ENCODE results near the gene CAMTA1.

DNA sequence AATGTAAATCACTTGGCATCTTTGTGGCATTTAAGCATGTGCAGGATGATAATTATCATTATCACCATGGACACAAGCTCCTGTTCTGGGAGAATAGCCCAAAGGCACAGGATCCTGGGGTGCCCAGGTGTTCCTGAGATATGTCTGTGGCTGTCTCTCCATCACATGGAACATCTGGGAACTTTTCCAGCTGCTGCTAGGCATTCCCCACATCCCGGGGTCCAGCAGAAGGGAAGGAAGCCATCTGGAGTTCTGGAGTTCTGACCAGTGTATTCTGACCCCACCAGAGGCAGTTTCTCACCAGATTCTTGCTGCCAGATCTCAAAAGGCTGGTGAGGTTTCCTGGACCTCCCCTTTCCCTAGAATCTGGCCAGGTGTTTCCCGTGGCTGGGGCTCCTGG is 726.1 kb downstream of the CAMTA1 start:
- TF ChIP-seq, protein P1, sequence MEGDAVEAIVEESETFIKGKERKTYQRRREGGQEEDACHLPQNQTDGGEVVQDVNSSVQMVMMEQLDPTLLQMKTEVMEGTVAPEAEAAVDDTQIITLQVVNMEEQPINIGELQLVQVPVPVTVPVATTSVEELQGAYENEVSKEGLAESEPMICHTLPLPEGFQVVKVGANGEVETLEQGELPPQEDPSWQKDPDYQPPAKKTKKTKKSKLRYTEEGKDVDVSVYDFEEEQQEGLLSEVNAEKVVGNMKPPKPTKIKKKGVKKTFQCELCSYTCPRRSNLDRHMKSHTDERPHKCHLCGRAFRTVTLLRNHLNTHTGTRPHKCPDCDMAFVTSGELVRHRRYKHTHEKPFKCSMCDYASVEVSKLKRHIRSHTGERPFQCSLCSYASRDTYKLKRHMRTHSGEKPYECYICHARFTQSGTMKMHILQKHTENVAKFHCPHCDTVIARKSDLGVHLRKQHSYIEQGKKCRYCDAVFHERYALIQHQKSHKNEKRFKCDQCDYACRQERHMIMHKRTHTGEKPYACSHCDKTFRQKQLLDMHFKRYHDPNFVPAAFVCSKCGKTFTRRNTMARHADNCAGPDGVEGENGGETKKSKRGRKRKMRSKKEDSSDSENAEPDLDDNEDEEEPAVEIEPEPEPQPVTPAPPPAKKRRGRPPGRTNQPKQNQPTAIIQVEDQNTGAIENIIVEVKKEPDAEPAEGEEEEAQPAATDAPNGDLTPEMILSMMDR (tag by site-specific recombination; IDR thresholded peaks at IDR 0.05), result no peak
- TF ChIP-seq, protein P2, sequence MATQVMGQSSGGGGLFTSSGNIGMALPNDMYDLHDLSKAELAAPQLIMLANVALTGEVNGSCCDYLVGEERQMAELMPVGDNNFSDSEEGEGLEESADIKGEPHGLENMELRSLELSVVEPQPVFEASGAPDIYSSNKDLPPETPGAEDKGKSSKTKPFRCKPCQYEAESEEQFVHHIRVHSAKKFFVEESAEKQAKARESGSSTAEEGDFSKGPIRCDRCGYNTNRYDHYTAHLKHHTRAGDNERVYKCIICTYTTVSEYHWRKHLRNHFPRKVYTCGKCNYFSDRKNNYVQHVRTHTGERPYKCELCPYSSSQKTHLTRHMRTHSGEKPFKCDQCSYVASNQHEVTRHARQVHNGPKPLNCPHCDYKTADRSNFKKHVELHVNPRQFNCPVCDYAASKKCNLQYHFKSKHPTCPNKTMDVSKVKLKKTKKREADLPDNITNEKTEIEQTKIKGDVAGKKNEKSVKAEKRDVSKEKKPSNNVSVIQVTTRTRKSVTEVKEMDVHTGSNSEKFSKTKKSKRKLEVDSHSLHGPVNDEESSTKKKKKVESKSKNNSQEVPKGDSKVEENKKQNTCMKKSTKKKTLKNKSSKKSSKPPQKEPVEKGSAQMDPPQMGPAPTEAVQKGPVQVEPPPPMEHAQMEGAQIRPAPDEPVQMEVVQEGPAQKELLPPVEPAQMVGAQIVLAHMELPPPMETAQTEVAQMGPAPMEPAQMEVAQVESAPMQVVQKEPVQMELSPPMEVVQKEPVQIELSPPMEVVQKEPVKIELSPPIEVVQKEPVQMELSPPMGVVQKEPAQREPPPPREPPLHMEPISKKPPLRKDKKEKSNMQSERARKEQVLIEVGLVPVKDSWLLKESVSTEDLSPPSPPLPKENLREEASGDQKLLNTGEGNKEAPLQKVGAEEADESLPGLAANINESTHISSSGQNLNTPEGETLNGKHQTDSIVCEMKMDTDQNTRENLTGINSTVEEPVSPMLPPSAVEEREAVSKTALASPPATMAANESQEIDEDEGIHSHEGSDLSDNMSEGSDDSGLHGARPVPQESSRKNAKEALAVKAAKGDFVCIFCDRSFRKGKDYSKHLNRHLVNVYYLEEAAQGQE (tag by site-specific recombination; IDR thresholded peaks at IDR 0.05), result no peak
- TF ChIP-seq ZNF664 (tag by site-specific recombination; IDR thresholded peaks at IDR 0.05), result no peak
- no peak for TF ChIP-seq ZNF121 (tag by site-specific recombination; IDR thresholded peaks at IDR 0.05)
- no peak for TF ChIP-seq YY1 (tag by site-specific recombination; IDR thresholded peaks at IDR 0.05)
- TF ChIP-seq ZNF792 (tag by site-specific recombination; IDR thresholded peaks at IDR 0.05), result no peak
- TF ChIP-seq, protein P3, sequence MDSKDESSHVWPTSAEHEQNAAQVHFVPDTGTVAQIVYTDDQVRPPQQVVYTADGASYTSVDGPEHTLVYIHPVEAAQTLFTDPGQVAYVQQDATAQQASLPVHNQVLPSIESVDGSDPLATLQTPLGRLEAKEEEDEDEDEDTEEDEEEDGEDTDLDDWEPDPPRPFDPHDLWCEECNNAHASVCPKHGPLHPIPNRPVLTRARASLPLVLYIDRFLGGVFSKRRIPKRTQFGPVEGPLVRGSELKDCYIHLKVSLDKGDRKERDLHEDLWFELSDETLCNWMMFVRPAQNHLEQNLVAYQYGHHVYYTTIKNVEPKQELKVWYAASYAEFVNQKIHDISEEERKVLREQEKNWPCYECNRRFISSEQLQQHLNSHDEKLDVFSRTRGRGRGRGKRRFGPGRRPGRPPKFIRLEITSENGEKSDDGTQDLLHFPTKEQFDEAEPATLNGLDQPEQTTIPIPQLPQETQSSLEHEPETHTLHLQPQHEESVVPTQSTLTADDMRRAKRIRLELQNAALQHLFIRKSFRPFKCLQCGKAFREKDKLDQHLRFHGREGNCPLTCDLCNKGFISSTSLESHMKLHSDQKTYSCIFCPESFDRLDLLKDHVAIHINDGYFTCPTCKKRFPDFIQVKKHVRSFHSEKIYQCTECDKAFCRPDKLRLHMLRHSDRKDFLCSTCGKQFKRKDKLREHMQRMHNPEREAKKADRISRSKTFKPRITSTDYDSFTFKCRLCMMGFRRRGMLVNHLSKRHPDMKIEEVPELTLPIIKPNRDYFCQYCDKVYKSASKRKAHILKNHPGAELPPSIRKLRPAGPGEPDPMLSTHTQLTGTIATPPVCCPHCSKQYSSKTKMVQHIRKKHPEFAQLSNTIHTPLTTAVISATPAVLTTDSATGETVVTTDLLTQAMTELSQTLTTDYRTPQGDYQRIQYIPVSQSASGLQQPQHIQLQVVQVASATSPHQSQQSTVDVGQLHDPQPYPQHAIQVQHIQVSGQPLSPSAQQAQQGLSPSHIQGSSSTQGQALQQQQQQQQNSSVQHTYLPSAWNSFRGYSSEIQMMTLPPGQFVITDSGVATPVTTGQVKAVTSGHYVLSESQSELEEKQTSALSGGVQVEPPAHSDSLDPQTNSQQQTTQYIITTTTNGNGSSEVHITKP (tag by site-specific recombination; IDR thresholded peaks at IDR 0.05), result no peak
- TF ChIP-seq, protein P4, sequence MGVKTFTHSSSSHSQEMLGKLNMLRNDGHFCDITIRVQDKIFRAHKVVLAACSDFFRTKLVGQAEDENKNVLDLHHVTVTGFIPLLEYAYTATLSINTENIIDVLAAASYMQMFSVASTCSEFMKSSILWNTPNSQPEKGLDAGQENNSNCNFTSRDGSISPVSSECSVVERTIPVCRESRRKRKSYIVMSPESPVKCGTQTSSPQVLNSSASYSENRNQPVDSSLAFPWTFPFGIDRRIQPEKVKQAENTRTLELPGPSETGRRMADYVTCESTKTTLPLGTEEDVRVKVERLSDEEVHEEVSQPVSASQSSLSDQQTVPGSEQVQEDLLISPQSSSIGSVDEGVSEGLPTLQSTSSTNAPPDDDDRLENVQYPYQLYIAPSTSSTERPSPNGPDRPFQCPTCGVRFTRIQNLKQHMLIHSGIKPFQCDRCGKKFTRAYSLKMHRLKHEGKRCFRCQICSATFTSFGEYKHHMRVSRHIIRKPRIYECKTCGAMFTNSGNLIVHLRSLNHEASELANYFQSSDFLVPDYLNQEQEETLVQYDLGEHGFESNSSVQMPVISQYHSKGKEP (tag by site-specific recombination; IDR thresholded peaks at IDR 0.05), result no peak
- TF ChIP-seq ZNF768 (tag by site-specific recombination; IDR thresholded peaks at IDR 0.05), result no peak
- no peak for TF ChIP-seq GLIS1 (tag by site-specific recombination; IDR thresholded peaks at IDR 0.05)
- TF ChIP-seq, protein P5, sequence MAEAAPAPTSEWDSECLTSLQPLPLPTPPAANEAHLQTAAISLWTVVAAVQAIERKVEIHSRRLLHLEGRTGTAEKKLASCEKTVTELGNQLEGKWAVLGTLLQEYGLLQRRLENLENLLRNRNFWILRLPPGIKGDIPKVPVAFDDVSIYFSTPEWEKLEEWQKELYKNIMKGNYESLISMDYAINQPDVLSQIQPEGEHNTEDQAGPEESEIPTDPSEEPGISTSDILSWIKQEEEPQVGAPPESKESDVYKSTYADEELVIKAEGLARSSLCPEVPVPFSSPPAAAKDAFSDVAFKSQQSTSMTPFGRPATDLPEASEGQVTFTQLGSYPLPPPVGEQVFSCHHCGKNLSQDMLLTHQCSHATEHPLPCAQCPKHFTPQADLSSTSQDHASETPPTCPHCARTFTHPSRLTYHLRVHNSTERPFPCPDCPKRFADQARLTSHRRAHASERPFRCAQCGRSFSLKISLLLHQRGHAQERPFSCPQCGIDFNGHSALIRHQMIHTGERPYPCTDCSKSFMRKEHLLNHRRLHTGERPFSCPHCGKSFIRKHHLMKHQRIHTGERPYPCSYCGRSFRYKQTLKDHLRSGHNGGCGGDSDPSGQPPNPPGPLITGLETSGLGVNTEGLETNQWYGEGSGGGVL (tag by site-specific recombination; IDR thresholded peaks at IDR 0.05), result no peak
- TF ChIP-seq BCL11A (tag by site-specific recombination; IDR thresholded peaks at IDR 0.05; ENCODE audit: low read depth), result no peak
- no peak for TF ChIP-seq ZNF624 (tag by site-specific recombination; IDR thresholded peaks at IDR 0.05)

Measured in HEK293 (cell line).